ENCODE measurements around the gene PEX13. TPM values are rescaled to one million over a fixed set of nuclear protein-coding genes. Genes with fewer than 3 reads are reported as not detected.

PEX13 gene
- total RNA-seq, 1 donor from 2014 or later = 24.0 TPM

DNA sequence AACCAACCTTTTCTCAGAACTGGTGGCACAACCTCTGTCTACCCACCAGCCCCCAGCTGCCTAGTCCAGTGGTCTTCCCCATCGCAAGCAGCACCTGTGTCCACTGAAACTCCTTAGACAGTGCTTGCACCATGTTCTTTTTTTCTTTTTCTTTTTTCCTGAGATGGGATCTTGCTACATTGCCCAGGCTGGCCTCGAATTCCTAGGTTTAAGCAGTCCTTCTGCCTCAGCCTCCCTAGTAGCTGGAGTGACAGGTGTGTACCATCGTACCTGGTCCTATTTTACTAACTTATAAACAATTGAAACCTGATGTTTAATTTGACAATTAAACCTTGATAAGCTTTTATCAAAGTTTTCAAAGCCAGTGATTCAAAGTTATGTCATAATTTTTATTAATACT, 78.9 kb downstream of the PEX13 start:
- Histone ChIP-seq H3K4me1 (ENCODE audit: control insufficient read depth in 3 of 3, insufficient read depth in 3 of 3, low read length in 3 of 3) (no peaks in the 10 kb centered on the region), H3K4me3 (ENCODE audit: low read length in 3 of 3) (no peak overlapping the region), H3K9ac (ENCODE audit: low read depth in 1 of 3, low read length in 3 of 3) (no peak overlapping the region), H3K36me3 (ENCODE audit: control insufficient read depth in 3 of 3, insufficient read depth in 3 of 3, low read length in 3 of 3) (no peaks in the 10 kb centered on the region), H3K27me3 (ENCODE audit: control insufficient read depth in 3 of 3, insufficient read depth in 3 of 3, low read length in 3 of 3) (no peaks in the 10 kb centered on the region), H3K27ac (ENCODE audit: low read depth, low read length) (no peak overlapping the region), H3K9me3 (ENCODE audit: control insufficient read depth in 3 of 3, low read length in 3 of 3) (no peaks in the 10 kb centered on the region)

DNA sequence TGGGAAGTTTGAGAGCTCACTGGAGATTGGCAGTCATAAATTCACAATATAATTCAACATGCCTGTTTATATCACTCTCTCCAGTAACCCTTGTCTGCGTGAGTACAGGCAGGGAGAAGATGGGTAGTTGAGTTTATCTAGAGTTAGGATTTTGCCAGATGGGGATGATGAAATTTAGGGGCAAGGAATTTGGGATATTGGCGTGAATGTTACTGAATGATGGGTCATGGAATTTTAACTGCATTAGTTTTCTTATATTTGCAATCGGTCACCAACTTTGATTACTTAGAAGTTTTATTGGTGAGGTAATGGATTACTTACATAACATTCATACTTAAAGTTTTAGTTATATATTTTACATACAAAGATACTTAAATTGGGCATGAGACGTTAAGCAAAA, 83.3 kb downstream of the PEX13 start:
- H3K4me1 ChIP-seq (ENCODE audit: control insufficient read depth in 3 of 3, insufficient read depth in 3 of 3, low read length in 3 of 3) = no peaks in the 10 kb centered on the region
- no peaks in the 10 kb centered on the region for H3K9me3 ChIP-seq (ENCODE audit: control insufficient read depth in 3 of 3, low read length in 3 of 3)
- no peak overlapping the region for H3K9ac ChIP-seq (ENCODE audit: low read depth in 1 of 3, low read length in 3 of 3)
- H3K27ac ChIP-seq (ENCODE audit: low read depth, low read length) = no peak overlapping the region
- peaks cover 0 to 7% (median 5%) of the 10 kb centered on the region in 3 donors for H3K36me3 ChIP-seq (ENCODE audit: control insufficient read depth in 3 of 3, insufficient read depth in 3 of 3, low read length in 3 of 3)
- no peak overlapping the region for H3K4me3 ChIP-seq (ENCODE audit: low read length in 3 of 3)
- H3K27me3 ChIP-seq (ENCODE audit: control insufficient read depth in 3 of 3, insufficient read depth in 3 of 3, low read length in 3 of 3) = no peaks in the 10 kb centered on the region

Small RNA genes lying within 50 kb of the gene (small RNA-seq; reads per million reads assigned to genes)
- not detected for gene RNA5SP95

Other genes with a start within 250 kb of the PEX13 start
- gene REL, start 136.1 kb upstream of the PEX13 start, total RNA-seq = 6.8 TPM
- gene PUS10, start 535 bp downstream of the PEX13 start, total RNA-seq = 4.7 TPM
- 36.5 TPM for gene SANBR, start 48.2 kb downstream of the PEX13 start, total RNA-seq
- 2.6 TPM for gene C2orf74, start 144.5 kb downstream of the PEX13 start, total RNA-seq

Data from skeletal muscle tissue (tissue), 5 donors.